SK-N-MC (cell line): ENCODE data around the gene COX15.

Source experiments
- EZH2 ChIP-seq: fragments of 200-600 bp; sonication (generic); IDR thresholded peaks from one replicate; pipeline ENCODE4 v1.6.1; 2017; ENCODE audit warnings: antibody characterized with exemption
- FOXP2 ChIP-seq: optimal IDR thresholded peaks from 2 replicates; pipeline ENCODE3; 2011; ENCODE audit warnings: mild to moderate bottlenecking, moderate library complexity; ENCODE audit not compliant: insufficient read depth; ENCODE audit errors: extremely low read length, control extremely low read depth

DNA sequence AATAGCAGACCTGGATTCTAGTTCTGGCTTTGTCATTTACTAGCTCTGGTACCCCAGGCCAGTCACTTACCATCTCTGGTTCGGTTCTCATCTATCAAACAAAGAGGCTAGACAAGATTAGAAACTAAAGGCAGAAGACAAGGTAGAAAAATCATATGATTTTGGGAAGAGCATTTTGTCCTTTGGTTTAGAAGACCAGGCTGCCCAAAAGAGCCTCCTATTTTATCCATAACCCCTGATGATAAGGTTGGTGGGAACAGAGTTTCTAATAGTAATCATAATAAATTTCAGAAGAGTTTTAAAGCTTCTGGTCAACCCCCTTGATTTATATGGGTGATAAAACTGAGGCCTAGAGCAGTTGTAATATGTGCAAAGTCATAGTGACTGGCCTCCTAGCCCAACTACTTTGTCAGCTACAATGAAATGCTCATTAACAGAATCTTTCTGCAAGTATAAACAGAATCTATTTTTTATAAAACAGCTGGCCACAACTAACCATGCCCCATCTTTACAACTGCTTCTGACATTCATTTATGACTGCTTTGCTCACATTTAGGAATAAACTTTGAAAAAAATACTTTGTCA, 23.4 kb downstream of the COX15 start:
- TF ChIP-seq FOXP2 (no peak), EZH2 (no peak)
